HG03378 (cell line): ENCODE data around the gene HDAC3.
A peak's percentile ranks its signal among the peaks of the same experiment; 100 is the strongest.

ENCODE experiments used
- ATAC-seq: cut with Tn5 transposase; IDR thresholded peaks from one replicate; pipeline ENCODE4 v1.9.1; 2021; ENCODE audit warnings: mild to moderate bottlenecking, moderate library complexity; ENCODE audit not compliant: unreplicated experiment

The HDAC3 gene

GRCh38 chr5:141636413-141637122, at the start of gene HDAC3, which contains the start of gene RELL2:
HDAC3 (minus strand) TSS chr5:141636849; CDS start chr5:141636790, 59 bp downstream.
RELL2 (plus strand) TSS chr5:141636997; CDS start chr5:141638226, 1,229 bp downstream.
- ATAC-seq: peak; percentile 45

- ATAC-seq: no peak
These were observed 48.9 kb upstream of the HDAC3 start for GRCh38 chr5:141685591-141685990.

- ATAC-seq: no peak
These were observed 47.0 kb upstream of the HDAC3 start for GRCh38 chr5:141683596-141684141.

- no peak for ATAC-seq
These were observed 45.3 kb upstream of the HDAC3 start, which contains the start of gene ARAP3 for GRCh38 chr5:141681695-141682641. ARAP3 (minus strand) TSS chr5:141682230; CDS start chr5:141680486, 1,744 bp downstream.

- no peak for ATAC-seq
These were observed 44.6 kb upstream of the HDAC3 start for GRCh38 chr5:141681295-141681694.

- ATAC-seq: no peak
These were observed 44.1 kb upstream of the HDAC3 start for GRCh38 chr5:141680751-141681201.

- ATAC-seq: no peak
These were observed 43.5 kb upstream of the HDAC3 start for GRCh38 chr5:141680178-141680577.

GRCh38 chr5:141677415-141677814, 40.8 kb upstream of the HDAC3 start:
- ATAC-seq: no peak

- no peak for ATAC-seq
These were observed 39.0 kb upstream of the HDAC3 start for GRCh38 chr5:141675672-141676071.

- no peak for ATAC-seq
These were observed 38.1 kb upstream of the HDAC3 start for GRCh38 chr5:141674747-141675146.

- ATAC-seq: no peak
These were observed 36.5 kb upstream of the HDAC3 start for GRCh38 chr5:141672841-141673813.

GRCh38 chr5:141672071-141672840, 35.6 kb upstream of the HDAC3 start:
- no peak for ATAC-seq

GRCh38 chr5:141669520-141669919, 32.9 kb upstream of the HDAC3 start:
- no peak for ATAC-seq

GRCh38 chr5:141668601-141669265, 32.1 kb upstream of the HDAC3 start:
- ATAC-seq: no peak

- no peak for ATAC-seq
These were observed 29.6 kb upstream of the HDAC3 start for GRCh38 chr5:141665995-141666940.

- ATAC-seq: peak; percentile 96
These were observed 28.2 kb upstream of the HDAC3 start for GRCh38 chr5:141664733-141665461.

GRCh38 chr5:141663506-141663905, 26.9 kb upstream of the HDAC3 start:
- no peak for ATAC-seq
